UCSD-AML1 (cell line): ENCODE results near the gene SYDE1.

ENCODE experiments used
- DNase-seq: peaks from one replicate; lab custom pipeline; 2025; ENCODE audit not compliant: unreplicated experiment; lab: John Stamatoyannopoulos, UW

SYDE1 gene

DNA sequence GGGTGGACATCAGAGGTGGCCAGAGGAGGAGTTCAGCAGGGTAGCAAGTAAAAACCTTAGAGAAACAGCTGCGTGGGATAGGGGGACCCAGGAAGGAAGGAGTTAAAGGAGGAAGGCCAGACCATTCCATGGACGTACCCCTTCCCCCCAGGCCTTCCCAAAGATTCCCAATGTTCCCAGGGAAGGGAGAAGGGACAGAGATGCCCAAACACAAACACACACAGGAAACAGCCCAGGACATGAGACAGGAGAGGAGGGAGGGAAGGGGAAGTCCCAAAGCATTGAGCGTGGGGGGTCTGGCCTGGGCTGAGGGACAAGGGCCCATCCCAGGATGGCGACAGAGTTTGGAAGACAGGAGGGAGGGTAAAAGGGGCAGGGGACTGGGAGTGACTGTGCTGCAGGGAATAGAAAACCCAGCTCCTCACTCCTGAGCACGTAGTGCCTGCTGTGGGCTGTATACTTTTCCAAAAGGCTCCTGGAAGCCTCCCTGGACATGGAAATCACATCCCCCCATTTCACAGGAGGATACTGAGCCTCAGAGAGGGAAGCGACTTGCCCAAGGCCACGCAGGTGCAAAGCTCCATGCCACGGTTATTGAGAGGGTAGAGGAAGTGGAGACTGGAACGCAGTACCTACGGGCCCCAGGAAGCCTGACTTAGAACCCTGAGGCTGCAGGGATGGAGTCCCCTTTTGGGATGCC lies 1.1 kb downstream of the SYDE1 start:
- no peak for DNase-seq

DNA sequence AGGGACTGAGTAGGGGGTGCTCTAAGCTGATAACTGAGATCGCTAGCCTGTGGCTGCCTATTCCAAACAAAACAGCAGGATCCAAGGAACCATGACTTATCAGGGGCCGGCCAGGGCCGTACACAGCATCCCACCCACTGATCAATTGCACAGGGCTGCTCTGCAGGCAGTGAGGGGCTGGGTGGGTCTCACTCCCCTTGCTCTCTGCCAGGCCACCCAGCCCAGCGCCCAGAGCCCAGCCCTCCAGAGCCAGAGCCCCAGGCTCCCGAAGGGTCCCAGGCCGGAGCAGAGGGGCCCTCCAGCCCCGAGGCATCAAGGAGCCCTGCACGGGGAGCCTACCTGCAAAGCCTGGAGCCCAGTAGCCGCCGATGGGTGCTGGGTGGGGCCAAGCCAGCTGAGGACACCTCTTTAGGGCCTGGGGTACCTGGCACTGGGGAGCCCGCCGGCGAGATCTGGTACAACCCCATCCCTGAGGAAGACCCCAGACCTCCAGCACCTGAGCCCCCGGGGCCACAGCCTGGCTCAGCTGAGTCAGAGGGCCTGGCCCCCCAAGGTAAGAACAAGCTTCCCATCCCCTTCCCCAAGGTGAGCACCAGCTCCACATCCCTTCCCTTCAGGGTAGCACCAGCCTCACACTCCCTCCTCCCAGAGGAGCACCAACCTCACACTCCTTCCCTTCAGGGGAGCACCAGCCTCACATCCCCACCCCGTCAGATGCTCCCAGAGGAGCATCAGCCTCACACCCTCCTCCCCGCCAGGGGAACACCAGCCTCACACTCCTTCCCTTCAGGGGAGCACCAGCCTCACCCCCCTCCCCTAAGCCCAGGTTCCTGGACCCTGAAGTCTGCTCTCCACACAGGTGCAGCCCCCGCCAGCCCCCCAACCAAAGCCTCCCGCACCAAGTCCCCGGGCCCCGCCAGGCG lies 1.9 kb downstream of the SYDE1 start:
- no peak for DNase-seq

DNA sequence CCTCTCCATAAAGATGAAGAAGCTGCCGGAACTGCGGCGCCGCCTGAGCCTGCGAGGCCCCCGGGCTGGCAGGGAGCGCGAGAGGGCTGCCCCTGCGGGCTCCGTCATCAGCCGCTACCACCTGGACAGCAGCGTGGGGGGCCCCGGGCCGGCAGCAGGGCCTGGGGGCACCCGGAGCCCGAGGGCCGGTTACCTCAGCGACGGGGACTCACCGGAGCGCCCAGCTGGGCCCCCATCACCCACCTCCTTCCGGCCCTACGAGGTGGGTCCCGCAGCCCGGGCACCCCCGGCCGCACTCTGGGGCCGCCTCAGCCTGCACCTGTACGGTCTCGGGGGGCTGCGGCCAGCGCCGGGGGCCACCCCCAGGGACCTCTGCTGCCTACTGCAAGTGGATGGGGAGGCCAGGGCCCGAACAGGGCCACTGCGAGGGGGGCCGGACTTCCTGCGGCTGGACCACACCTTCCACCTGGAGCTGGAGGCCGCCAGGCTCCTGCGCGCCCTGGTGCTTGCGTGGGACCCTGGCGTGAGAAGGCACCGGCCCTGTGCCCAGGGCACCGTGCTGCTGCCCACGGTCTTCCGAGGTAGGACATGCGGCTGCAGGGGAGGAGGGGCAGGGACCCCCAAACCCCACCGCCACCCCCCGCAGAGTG lies 2.7 kb downstream of the SYDE1 start:
- DNase-seq = no peak

DNA sequence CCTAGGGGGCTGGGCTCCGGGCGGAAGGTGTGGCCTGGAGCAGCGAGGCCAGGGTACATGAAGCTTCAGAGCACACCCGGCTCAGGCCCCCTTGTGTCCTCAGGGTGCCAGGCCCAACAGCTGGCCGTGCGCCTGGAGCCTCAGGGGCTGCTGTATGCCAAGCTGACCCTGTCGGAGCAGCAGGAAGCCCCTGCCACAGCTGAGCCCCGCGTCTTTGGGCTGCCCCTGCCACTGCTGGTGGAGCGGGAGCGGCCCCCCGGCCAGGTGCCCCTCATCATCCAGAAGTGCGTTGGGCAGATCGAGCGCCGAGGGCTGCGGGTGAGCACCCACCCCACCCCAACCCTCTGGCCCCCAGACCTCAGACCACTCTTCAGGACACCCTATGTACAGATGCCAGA lies 3.2 kb downstream of the SYDE1 start:
- DNase-seq = no peak

DNA sequence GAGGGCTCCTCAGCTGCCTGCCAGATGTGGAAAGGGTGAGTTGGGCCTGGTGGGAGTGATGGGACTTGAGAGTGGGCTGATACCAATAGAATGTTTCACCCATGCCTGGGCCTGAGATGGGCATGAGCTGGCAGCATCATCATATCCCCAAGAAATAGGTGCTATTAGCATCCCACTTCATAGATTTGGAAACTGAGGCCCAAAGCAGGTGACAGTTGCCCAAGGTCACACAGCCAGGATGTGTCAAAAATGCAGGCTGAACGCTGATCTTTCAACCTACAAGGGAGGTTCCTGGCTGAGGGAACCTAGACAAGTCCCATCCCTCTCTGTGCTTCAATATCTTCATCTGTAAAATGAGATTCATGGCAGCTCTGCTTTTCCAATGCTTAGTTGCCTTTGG lies 4.6 kb downstream of the SYDE1 start:
- no peak for DNase-seq

DNA sequence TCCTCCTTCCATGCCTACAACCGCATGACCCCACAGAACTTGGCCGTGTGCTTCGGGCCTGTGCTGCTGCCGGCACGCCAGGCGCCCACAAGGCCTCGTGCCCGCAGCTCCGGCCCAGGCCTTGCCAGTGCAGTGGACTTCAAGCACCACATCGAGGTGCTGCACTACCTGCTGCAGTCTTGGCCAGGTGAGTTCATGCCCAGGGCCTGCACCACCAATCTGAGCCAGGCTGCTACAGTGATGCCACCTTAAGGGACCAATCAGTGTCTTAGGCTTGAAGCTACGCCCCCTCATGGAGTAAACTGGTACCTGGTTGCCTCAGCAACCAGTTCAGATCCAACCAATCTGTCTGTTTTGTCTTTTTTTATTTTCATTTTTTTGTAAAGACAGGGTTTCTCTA lies 5.2 kb downstream of the SYDE1 start:
- no peak for DNase-seq

DNA sequence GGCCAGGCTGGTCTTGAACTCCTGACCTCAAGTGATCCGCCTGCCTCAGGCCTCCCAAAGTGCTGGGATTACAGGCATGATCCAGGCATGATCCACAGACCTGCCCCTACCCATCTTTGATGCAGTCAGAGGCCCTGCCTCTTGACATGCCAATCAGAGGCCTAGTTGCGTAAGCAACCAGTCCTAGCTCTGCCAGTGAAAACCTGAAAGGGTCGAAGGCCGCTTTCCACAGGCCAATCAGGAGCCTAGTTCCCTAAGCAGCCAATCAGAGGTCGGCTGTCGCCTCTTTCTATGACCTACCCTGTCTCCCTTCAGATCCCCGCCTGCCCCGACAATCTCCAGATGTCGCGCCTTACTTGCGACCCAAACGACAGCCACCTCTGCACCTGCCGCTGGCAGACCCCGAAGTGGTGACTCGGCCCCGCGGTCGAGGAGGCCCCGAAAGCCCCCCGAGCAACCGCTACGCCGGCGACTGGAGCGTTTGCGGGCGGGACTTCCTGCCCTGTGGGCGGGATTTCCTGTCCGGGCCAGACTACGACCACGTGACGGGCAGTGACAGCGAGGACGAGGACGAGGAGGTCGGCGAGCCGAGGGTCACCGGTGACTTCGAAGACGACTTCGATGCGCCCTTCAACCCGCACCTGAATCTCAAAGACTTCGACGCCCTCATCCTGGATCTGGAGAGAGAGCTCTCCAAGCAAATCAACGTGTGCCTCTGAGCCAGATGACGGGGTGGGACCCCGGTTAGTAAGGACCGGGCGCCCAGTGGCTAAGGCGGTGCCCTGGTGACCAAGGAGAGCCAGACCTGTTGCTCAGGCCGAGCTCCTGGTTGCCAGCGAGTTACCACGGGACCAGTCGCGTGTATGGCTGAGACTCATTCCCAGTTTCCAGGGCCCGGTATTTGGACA lies 6.3 kb downstream of the SYDE1 start:
- DNase-seq = no peak

DNA sequence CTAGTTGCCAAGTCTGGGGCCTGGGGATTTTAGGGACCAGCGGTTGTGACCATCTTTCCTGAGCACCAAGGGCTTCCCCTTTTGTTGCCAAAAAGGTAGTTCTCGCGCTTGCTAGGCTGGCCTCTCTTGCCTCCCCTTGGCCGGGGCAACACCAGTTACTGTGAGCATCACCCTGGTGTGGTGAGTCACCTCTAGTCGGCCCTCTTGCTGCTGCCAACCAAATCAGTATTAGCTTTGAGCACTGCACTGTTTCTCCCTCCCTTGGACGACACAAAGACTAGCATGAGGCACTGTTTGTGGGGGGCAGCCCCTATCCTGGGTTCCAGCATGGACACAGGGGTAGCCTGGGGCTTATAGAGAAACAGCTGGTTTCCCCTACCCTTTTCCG lies 6.9 kb downstream of the SYDE1 start:
- DNase-seq = no peak

DNA sequence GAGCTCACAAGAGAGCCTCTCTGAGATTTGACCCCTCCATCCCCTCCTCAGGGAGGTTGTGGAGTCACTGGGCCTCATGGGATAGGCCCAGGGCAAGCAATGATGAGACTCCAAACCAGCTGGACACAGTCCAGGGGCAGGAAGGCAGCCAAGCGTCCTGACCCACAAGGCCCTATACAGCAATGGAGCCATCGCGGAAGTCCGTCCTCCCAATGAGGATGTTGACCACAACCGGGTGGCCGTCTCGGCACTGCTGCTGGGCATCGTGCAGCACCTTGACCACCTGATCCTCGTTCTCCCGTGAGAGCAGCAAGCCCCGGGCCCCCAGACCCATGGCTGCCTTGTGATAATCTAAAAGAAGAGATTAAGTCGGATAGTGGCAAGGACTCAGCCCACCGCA lies 7.9 kb downstream of the SYDE1 start:
- no peak for DNase-seq

DNA sequence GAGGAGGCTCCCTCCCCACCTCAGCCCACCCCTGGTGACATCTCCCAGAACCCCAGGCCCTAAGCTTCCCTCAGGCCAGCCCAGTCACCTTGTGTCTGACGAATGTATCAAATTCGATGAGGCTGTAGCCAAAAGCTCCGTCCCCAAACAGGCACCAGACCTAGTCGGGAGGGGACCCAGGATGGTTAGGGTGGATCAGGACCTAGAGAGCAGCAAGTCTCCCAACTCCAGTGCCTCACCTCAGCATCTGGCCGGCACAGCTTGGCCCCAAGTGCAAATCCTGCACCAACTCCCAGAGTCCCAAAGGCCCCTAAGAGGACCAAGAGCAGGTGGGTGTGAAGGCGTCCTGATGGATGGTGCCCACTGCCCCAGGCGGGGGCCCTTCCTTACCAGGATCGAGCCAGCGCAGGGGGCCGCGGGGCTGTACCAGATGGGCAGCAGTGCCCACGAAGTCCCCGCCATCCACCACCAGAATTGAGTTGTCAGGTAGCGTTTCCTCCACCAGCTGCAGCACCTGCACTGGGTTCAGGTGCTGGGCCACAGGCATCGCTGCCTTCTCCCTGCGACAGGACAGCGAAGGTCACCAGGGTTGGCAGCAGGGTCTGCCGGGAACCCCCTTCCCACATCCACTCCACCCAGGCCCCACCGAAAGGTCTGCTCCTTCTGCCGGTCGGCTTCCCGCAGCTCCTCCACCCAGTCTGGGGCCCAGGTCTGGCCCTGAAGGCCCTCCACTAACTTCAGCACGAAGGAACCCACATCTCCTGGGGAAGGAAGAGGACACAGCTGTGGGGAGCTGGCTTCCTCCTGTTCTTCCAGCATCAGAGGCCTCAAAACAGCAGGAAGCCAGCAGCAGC lies 8.8 kb downstream of the SYDE1 start:
- DNase-seq = peak; percentile 21

DNA sequence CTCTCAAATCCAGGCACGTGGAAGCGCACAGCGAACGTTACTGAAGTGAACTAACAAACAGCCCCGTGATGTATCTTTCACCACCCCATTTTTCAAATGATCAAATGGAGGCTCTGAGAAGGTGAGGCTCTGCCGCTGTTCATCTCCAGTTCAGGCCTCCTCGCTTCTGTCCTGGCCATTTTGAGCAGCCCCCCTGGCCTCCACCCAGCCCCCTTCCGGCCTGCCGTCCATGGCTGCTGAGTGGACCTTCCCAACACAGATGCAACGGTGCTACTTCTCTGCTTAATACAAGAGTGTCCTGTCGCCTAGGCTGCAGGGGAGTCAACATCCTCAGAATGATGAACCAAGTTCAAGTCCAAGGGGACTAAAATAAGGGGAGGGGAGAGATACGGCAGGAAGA lies 9.7 kb downstream of the SYDE1 start:
- DNase-seq = no peak

DNA sequence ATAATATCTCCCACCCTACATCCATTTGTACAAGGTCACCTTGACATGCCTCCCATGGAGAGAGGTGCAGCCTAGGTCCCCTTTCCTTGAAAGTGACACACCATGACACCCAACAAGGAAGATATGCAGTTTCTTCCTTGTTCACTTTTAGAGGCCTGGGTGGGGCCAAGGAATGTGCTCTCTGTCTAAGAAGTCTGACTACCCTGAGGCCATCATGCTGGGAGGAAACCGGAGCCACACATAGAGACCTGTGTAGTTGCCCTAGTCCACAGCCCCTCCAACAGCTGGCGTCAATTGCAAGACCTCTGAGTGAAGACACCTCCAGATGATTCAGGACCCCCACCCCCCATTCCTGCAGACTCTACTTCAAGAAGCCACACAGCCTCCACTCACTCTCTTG lies 11.0 kb downstream of the SYDE1 start:
- DNase-seq = no peak

DNA sequence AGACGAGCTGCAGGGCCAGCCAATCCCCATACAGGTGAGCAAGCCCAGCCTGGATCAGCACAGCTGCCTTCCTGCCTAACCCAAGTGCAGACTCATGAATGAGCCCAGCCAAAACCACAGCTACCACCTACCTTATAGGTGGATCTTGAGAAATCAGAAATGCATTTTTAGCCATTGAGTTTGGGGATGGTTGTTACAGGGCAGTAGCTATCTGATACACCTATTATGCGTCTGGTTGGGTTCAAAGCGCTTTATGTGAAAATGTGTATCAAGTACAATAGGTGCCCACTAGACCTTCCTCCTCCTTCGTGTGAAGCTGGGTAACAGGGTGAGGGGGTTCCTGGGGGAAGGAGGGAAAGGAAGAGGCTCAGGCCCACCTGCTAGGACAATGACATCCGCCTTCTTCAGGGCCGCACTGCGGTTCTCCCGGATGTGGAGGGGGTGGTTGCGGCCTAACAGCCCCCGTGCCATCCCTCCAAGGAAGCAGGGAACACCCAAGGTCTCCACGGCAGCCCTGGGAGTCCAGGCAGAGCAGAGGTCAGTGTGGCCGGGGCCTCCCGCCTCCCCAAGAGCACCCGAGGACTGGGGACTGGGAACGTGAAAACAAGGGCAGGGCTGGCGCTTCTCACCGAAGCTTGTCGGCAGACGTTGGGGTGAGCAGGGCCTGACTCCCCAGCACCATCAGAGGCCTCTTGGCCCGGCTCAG lies 11.7 kb downstream of the SYDE1 start:
- DNase-seq = no peak

DNA sequence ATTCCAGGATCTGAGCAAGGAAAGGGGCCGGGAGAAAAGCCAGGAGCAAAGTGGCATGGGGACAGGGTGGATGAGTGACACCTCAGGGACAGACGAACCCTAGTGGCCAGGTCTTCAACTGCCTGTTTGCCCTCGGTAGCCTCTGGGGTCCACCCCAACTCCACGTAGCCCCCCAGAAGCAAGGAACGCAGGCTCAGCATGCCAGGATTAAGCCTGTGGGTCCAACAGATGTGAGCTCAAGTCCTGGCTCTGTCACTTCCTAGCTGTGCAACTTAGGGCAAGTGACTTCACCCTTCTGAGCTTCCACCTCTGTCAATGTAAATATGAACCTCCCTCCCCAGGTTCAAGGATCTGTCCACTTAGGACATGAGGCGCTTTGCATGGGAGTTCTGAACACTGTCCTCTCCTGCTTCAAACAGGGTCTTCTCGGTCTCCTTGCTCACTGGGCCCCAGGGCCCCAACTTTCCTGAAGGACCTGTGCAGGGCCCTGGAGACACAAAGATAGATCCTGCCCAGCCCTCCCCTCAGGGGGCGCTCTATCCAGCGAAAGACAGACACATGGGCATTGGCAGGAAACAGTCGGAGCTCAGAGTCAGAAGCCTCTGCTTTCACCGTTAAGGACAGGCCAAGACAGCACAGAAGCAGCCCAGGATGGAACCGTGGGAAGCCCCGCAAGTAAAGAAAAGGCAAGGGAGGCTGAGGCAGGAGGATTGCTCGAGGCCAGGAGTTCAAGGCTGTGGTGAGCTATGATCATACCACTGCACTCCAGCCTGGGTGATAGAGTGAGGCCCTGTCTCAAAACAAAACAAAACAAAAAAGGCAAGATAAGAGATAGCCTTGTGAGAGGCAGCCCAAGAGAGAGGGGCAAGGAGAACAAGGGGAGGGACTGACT lies 13.2 kb downstream of the SYDE1 start:
- no peak for DNase-seq

DNA sequence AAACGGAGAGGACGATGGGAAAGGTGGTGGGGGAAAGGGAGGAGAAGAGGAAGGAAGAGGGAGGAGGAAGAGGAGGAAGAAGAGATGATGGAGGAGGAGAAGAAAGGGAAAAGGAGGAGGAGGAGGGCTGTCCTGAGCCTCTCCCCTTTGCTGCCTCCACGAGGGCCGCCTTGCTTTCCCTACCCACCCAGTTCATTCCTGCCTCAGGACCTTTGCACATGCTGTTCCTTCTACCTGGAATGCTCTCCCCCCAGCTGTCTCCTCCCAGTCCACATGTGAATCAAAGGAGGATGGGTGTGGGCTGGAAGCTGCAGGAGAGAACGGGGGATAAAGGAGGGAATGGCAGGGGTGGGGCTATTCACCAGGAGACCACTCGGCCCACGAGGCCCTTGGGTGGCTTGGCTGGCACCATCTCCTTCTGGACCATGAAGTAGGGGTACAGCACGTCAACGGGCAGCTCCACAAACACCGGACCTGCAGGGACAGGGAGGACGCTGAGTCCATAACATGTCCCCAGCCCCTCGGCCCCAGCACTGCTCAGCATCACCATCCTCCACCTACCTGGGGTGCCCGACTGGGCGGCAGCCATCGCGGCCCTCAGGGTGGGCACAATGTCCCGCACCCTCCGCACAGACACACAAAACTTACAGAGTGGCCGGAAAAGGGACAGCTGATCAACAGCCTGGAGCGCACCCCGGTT lies 15.3 kb downstream of the SYDE1 start:
- DNase-seq = no peak

DNA sequence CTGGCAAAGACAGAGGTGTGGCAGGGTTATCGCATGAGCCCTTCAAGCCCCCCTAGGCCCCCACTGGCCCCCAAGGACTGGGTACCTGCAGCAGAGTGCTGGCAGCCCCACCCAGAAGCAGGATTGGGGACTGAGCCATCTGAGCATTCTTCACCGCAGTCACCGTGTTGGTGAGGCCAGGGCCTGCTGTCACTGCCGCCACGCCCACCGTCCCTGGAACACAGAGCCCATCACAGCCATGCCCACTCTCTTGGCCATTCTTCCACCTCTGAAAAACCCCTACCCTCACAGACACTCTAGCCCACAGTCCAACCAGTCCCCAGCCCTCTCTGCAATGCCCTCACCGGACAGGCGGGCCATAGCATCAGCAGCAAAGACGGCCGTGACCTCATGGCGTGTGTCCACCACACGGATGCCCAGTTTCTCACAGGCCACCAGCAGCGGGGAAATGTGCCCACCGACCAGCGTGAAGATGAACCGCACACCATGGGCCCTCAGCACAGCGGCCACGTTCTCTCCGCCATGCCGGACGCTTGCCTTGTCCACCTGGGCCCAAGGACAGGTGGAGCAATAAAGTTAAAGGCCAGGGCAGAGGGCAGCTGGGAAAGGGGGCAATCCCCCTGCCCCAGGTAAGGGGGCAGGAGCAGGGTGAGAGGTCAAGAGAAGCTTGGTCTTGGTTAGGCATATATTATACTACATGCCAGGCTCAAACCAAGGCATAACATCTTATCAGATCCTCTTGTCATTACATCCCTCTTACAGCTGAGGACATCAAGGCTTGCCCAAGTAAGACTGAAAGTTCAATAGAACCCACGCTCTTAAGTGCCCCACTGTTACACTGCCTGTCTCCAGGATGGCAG lies 16.1 kb downstream of the SYDE1 start:
- DNase-seq = no peak

DNA sequence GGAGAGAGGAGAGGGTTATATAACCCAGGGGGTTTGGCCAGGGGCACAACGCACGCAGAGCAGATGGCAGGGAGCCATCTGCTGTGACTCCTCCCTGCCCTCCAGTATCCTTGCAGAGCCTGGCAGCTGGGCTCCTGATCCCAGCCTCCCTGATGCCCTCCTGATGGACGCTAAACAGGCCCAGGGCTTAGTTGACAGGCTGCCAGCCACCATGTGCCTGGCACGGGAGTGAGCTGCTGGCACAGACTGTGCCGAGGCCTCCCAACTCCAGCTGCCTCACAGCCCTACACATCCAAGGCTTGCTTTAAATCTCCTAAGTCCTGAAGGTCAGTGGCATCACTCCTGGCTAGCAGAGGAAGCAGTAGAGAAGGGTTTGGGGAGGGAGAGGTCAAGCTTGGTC lies 16.7 kb downstream of the SYDE1 start:
- DNase-seq = no peak
